ENCODE measurements around the gene NME5. TPM values are rescaled to one million over a fixed set of nuclear protein-coding genes. Genes with fewer than 3 reads are reported as not detected.

The NME5 gene, protein sequence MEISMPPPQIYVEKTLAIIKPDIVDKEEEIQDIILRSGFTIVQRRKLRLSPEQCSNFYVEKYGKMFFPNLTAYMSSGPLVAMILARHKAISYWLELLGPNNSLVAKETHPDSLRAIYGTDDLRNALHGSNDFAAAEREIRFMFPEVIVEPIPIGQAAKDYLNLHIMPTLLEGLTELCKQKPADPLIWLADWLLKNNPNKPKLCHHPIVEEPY
- total RNA-seq, result not detected in 2 replicates

DNA sequence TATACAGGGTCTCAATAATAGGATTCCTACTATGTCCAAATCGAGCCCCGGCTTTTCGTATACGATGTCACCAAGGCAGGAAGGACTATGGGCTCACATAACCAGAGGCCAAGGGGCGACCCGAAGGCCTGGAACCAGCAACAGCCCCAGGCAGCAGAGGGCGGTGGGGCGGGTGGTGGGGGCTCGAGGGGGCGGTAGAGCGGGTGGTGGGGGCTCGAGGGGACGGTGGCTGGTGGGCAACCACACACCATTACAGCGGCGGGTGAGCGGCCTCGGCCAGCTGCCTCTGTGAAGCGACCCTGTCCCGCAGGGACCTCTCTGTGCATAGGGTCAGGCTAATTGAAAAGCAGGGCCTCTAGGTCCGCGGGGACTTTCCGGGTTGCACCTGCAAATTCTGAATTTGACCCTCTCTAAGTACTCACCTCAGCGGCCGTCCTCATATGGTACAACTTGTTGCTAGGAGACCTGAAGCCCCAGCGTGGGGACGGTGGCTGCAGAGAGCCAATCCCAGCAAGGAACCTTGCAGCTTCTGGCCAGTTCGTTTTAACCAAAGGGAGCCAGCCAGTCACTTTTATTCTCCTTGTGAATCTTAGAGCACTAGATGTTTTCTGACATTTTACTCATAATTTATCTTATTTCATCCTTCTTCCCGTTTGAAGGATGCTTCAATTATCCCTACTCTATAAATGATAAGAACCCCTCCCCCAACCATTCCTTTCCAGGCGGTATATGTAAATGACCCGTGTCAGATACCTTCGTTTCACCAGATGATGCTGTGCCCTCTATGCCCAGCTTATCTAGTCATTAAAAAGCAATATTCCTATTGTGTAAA, at the start of gene NME5:
TSS of gene NME5 (minus strand) at position 480 of the 832 bp plus-strand sequence. CDS start 648 bp downstream, outside the sequence.
- ChIA-PET CTCF (interaction anchor here (1.2 to 1.3 kb wide), 2 partner anchors 70 to 510 kb away, joined by 3 to 4 read pairs; no protein-coding TSS in a partner anchor), POLR2A (no interaction called here)
- H3K36me3 Mint-ChIP-seq (ENCODE audit: low read depth), result no peaks in the 10 kb centered on the region
- peak within 1 kb of the TSS; percentile 56 for H3K4me3 Mint-ChIP-seq
- H3K27ac Mint-ChIP-seq, result no peak within 1 kb of the TSS
- TF ChIP-seq CTCF (IDR thresholded peaks at IDR 0.05), result no peak
- intact Hi-C loops (cut with micrococcal nuclease), result no loop called here
- H3K9me3 Mint-ChIP-seq, result no peaks in the 10 kb centered on the region
- peak; percentile 49 for ATAC-seq (ENCODE audit: low read depth)
- no peak for DNase-seq
- H3K4me1 Mint-ChIP-seq, result peaks cover 8% of the 10 kb centered on the region
- peaks cover 8% of the 10 kb centered on the region for H3K27me3 Mint-ChIP-seq

DNA sequence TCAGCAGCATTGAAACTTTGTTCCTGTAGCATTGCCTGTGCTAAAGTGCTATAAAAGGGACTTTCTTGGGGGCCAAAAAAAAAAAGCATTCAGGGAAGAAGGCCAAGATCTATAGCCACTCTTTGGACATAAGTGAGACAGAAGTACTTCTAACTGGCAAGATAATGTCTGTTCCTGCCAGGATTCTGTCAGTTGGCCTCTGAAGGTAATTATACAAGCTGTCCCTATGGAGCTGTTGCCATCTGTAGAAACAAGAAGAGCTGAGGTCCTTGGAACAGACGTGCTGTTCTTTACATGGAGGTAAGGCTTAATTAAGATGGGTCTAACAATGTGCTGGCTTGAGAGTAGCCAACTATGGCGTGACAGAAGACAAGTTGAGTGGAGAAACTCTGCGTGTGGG, 49.4 kb upstream of the NME5 start:
- ATAC-seq (ENCODE audit: low read depth) (no peak), DNase-seq (no peak)
- no peak for TF ChIP-seq CTCF (IDR thresholded peaks at IDR 0.05)
- no peaks in the 10 kb centered on the region for H3K27me3 Mint-ChIP-seq
- peaks cover 2% of the 10 kb centered on the region for H3K4me1 Mint-ChIP-seq
- intact Hi-C loops (cut with micrococcal nuclease), result no loop called here
- no peaks in the 10 kb centered on the region for H3K9me3 Mint-ChIP-seq
- CTCF ChIA-PET, result interaction anchor here (0.8 kb wide), 1 partner anchor 166 kb away, joined by 3 read pairs; no protein-coding TSS in a partner anchor
- POLR2A ChIA-PET, result interaction anchor here (0.5 to 0.7 kb wide), 2 partner anchors 544 to 1659 kb away, joined by 4 to 5 read pairs; no protein-coding TSS in a partner anchor
- no peak overlapping the region for H3K4me3 Mint-ChIP-seq
- H3K36me3 Mint-ChIP-seq (ENCODE audit: low read depth), result peaks cover 89% of the 10 kb centered on the region
- no peak overlapping the region for H3K27ac Mint-ChIP-seq

GRCh38 chr5:138186002-138186447, 46.8 kb upstream of the NME5 start:
- no peak overlapping the region for H3K27ac Mint-ChIP-seq
- no peaks in the 10 kb centered on the region for H3K27me3 Mint-ChIP-seq
- ATAC-seq (ENCODE audit: low read depth) (no peak), DNase-seq (no peak)
- intact Hi-C loops (cut with micrococcal nuclease), result no loop called here
- peaks cover 65% of the 10 kb centered on the region for H3K36me3 Mint-ChIP-seq (ENCODE audit: low read depth)
- H3K9me3 Mint-ChIP-seq, result no peaks in the 10 kb centered on the region
- TF ChIP-seq CTCF (IDR thresholded peaks at IDR 0.05), result no peak
- ChIA-PET POLR2A (no interaction called here), CTCF (interaction anchor here (0.5 kb wide), 1 partner anchor 457 kb away, joined by 3 read pairs; no protein-coding TSS in a partner anchor)
- no peak overlapping the region for H3K4me3 Mint-ChIP-seq
- peaks cover 2% of the 10 kb centered on the region for H3K4me1 Mint-ChIP-seq

- TF ChIP-seq CTCF (IDR thresholded peaks at IDR 0.05), result no peak
- Mint-ChIP-seq H3K4me3 (no peak overlapping the region), H3K27ac (no peak overlapping the region), H3K27me3 (no peaks in the 10 kb centered on the region), H3K9me3 (no peaks in the 10 kb centered on the region), H3K4me1 (peaks cover 4% of the 10 kb centered on the region), H3K36me3 (ENCODE audit: low read depth) (peaks cover 38% of the 10 kb centered on the region)
- intact Hi-C loops (cut with micrococcal nuclease), result no loop called here
- POLR2A ChIA-PET, result no interaction called here
- DNase-seq (no peak), ATAC-seq (ENCODE audit: low read depth) (no peak)
- CTCF ChIA-PET, result no interaction called here
Measured at GRCh38 chr5:138182808-138183207, 43.6 kb upstream of the NME5 start.

DNA sequence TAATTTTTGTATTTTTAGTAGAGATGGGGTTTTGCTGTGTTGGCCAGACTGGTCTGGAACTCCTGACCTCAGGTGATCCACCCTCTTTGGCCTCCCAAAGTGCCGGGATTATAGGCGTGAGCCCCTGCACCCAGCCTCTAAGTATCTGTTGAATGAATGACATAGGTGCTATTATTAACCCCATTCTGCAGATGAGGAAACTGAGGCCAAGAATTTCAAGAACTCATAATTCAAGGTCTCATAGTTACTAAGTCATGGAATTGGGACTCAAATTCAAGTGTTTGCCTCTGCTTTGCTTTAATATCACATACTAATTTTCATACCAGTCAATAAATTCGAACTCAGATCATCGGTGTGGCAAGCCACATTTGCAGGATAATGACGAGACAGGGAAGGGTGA, 41.6 kb upstream of the NME5 start:
- POLR2A ChIA-PET, result no interaction called here
- peaks cover 4% of the 10 kb centered on the region for H3K4me1 Mint-ChIP-seq
- no peak for TF ChIP-seq CTCF (IDR thresholded peaks at IDR 0.05)
- intact Hi-C loops (cut with micrococcal nuclease), result loop anchor here (1.0 kb wide), 2 partner anchors 230 to 322 kb away; no protein-coding TSS in a partner anchor
- H3K27me3 Mint-ChIP-seq, result no peaks in the 10 kb centered on the region
- ATAC-seq (ENCODE audit: low read depth) (no peak), DNase-seq (no peak)
- peaks cover 25% of the 10 kb centered on the region for H3K36me3 Mint-ChIP-seq (ENCODE audit: low read depth)
- H3K27ac Mint-ChIP-seq, result no peak overlapping the region
- no peaks in the 10 kb centered on the region for H3K9me3 Mint-ChIP-seq
- CTCF ChIA-PET, result interaction anchor here (1.0 kb wide), 1 partner anchor 324 kb away, joined by 3 read pairs; no protein-coding TSS in a partner anchor
- no peak overlapping the region for H3K4me3 Mint-ChIP-seq
